GM19463 (cell line): ENCODE results near the gene RBM43.

Source experiments
- ATAC-seq: cut with Tn5 transposase; IDR thresholded peaks from one replicate; pipeline ENCODE4 v1.9.1; 2021; ENCODE audit warnings: mild to moderate bottlenecking, moderate library complexity; ENCODE audit not compliant: unreplicated experiment

RBM43 gene

GRCh38 chr2:151230627-151231140, 31.0 kb downstream of the RBM43 start:
- ATAC-seq = no peak

GRCh38 chr2:151228847-151229512, 32.7 kb downstream of the RBM43 start:
- no peak for ATAC-seq

- ATAC-seq = no peak
Observed at GRCh38 chr2:151217343-151217742, 44.3 kb downstream of the RBM43 start.

GRCh38 chr2:151207100-151207499, 54.6 kb downstream of the RBM43 start:
- no peak for ATAC-seq

GRCh38 chr2:151206446-151206968, 55.2 kb downstream of the RBM43 start:
- ATAC-seq = no peak

DNA sequence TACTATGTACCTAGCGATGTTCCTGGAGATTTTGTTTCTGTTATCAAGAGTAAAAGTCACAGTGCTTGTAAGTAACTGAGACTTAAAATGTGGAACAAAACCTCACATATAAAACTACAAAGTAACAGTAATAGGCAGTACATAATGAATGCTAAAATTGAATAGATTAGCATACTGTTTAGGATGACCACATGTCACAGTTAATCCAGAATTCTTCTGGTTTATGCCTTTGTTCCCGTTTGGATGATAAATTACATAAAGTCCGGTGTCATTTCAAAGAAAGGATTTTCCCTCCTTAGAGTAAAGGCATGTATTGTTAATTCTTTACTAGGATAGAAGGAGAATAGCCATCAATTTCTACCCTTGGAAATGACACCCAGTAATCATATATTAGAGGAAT, 56.1 kb downstream of the RBM43 start:
- ATAC-seq = no peak

GRCh38 chr2:151204756-151205155, 56.9 kb downstream of the RBM43 start:
- no peak for ATAC-seq

- no peak for ATAC-seq
Observed at GRCh38 chr2:151200844-151201243, 60.8 kb downstream of the RBM43 start.

DNA sequence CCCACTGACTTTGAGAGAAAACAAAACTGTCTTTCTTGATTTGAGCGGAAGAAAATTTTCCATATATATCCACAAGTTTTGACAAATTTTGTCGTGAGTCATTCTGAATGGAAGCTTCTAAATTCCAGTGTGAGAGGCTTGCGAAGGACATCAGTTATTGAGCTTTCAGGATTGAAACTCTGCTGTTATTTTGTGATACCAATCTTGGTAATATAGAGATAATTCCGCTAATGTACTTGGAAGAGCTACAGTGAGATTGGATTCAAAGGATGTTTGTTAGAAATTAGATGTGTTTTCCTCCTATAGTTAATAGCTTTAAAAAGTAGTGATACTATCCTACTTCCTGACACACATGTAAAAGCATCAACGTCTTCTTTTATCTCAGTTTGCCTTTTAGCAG, 61.4 kb downstream of the RBM43 start:
- no peak for ATAC-seq

DNA sequence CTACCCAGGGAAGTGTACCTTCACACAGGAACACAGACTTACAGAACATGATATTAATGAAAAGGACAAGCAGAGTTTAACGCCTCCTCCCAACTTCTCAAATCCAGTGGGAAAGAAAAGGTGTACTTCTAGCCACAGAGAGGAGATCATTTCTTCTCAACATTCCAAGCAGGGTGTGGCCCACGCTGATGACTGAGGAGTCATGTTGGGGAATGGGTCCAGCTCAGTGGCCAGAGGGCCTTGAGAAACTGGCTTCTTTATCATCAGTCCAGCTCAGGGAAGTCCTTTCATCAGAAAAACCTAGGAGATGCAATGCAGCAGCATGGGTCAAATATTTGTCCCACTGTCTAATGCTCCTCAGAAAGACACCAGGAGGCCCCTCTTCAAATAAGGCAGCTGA, 63.0 kb downstream of the RBM43 start:
- no peak for ATAC-seq
